A549 treated with AZD2906 at 1 μM for 4 hours (cell line): ENCODE measurements around the gene CARMIL1. TPM values are rescaled to one million over a fixed set of nuclear protein-coding genes. Genes with fewer than 3 reads are reported as not detected.

Experiments
- total RNA-seq: library from RNA; stranded (reverse); fragments of 200-300 nt; extraction: Qiagen RNA extraction; gene quantifications from 5 replicates; pipeline ENCODE4 v1.2.3, GENCODE V29; 2022

Gene CARMIL1
- total RNA-seq = 7.4 to 10.0 TPM (median 8.1 TPM) in 5 replicates

DNA sequence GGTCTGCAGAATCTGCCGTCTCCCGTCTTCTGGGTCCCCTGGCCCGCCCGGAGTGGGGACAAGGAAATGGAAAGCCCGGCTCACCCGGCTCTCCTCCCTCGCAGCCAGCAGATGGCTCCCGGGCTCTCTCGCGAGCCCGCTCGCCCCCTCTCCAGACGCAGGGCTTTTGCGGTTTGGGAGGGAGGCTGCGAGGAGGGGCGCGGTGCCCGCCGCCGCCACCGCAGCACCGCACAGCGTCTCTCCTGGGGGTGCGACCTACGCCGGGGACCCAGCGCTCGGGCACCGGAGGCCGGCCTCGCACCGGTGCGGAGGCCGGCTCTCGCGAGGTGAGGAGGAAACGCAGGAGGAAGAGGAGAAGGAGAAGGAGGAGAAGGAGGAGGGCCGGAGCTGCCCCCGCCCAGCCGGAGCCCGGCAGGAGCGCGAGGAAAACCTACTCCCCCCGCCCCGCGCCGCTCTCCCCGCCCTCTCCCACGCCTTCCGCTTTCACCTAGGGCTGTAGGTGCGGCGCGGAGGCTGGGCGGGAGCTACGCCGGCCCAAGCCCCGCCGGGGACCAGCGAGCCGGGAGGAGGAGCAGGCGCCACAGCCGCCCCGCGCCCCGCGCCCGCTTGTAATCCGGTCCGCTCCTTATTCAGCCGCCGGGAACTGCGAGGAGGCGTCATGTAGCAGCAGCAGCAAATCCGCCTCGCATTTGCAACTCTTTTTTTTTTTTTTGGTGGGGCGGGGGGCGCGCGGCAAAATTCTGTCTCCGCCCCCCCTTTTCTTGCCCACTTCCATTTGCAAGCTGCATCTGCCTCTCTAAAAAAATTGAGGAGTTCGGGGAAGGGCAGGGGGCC is at the start of gene CARMIL1:
TSS of gene CARMIL1 (plus strand) at position 461 of the 834 bp plus-strand sequence. CDS start 422 bp downstream, outside the sequence.

DNA sequence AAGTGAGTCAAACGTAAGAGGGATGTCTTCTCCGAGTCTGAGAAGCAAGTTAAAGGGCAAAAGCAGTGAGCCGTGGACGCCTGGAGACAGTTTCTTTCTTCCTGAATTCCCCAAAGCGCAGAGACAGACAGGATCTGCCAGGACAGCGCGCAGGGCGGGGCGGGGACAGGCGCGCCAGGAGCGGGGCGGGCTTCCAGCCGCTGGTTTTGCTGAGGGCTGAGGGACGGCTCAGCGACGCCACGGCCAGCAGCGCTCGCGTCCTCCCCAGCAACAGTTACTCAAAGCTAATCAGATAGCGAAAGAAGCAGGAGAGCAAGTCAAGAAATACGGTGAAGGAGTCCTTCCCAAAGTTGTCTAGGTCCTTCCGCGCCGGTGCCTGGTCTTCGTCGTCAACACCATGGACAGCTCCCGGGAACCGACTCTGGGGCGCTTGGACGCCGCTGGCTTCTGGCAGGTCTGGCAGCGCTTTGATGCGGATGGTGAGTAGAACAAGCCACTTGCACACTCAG is 372.9 kb downstream of the CARMIL1 start, which contains the start of gene SCGN:
TSS of gene SCGN (plus strand) at position 209 of the 509 bp plus-strand sequence. CDS start at position 398, 189 bp downstream.

